ENCODE measurements around the gene WDR31.

GRCh38 chr9:113311961-113312360 is 28.1 kb downstream of the WDR31 start:
- TF ChIP-seq, protein P1, sequence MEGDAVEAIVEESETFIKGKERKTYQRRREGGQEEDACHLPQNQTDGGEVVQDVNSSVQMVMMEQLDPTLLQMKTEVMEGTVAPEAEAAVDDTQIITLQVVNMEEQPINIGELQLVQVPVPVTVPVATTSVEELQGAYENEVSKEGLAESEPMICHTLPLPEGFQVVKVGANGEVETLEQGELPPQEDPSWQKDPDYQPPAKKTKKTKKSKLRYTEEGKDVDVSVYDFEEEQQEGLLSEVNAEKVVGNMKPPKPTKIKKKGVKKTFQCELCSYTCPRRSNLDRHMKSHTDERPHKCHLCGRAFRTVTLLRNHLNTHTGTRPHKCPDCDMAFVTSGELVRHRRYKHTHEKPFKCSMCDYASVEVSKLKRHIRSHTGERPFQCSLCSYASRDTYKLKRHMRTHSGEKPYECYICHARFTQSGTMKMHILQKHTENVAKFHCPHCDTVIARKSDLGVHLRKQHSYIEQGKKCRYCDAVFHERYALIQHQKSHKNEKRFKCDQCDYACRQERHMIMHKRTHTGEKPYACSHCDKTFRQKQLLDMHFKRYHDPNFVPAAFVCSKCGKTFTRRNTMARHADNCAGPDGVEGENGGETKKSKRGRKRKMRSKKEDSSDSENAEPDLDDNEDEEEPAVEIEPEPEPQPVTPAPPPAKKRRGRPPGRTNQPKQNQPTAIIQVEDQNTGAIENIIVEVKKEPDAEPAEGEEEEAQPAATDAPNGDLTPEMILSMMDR (IDR thresholded peaks at IDR 0.05): no peak
- TF ChIP-seq POLR2A (IDR thresholded peaks at IDR 0.05): no peak
